ENCODE data around the gene LRRC18. TPM values are rescaled to one million over a fixed set of nuclear protein-coding genes. Genes with fewer than 3 reads are reported as not detected.

The LRRC18 gene
- total and polyA plus RNA-seq, 10 of the 15 experiments (the other 5 are each of a cell fraction or from before 2014, with no cell fraction given): 0.16 to 0.47 (median 0.24) TPM; not detected in 6

GRCh38 chr10:48958598-48959190 is 19.1 kb upstream of the LRRC18 start:
- no TSS peak for BruUV-seq (replicated peaks)
- CTCF ChIA-PET: no interaction called here

More at GRCh38 chr10:48958598-48959190, 19.1 kb upstream of the LRRC18 start:
- no peak for ATAC-seq
- ChIA-PET RAD21 (ENCODE audit: unreplicated experiment) (no interaction called here), SMC1A (ENCODE audit: uncharacterized antibody, unreplicated experiment) (no interaction called here), POLR2A (no interaction called here)
- Histone ChIP-seq H3K9ac (ENCODE audit: control insufficient read depth, insufficient read depth, low read length) (no peak overlapping the region), H2AFZ (ENCODE audit: control insufficient read depth, low read depth, low read length) (no peak overlapping the region), H3K27me3 (replicated peaks in 1 of 2; ENCODE audit: control insufficient read depth in 2 of 2, insufficient read depth in 2 of 2, low read length in 1 of 2) (no peaks in the 10 kb centered on the region), H3K4me2 (ENCODE audit: control insufficient read depth, insufficient read depth) (no peak overlapping the region), H3K79me2 (ENCODE audit: control insufficient read depth, insufficient read depth, low read length) (no peaks in the 10 kb centered on the region), H3K36me3 (ENCODE audit: control insufficient read depth in 2 of 2, insufficient read depth in 2 of 2, low read length in 1 of 2) (peaks cover 18 to 33% of the 10 kb centered on the region in 2 experiments), H3K4me1 (ENCODE audit: control insufficient read depth, insufficient read depth, low read length) (no peaks in the 10 kb centered on the region), H3K9me3 (replicated peaks; ENCODE audit: control insufficient read depth, insufficient read depth, low read length) (no peaks in the 10 kb centered on the region), H3K27ac (ENCODE audit: control insufficient read depth, insufficient read depth) (no peak overlapping the region), H4K20me1 (ENCODE audit: control insufficient read depth, insufficient read depth) (no peaks in the 10 kb centered on the region), H3K4me3 (no peak overlapping the region)
- TF ChIP-seq CHD1 (IDR thresholded peaks at IDR 0.05; ENCODE audit: low read depth, low read length): no peak
- TF ChIP-seq NR2C1 (IDR thresholded peaks at IDR 0.05): no peak
- no peak for TF ChIP-seq ASH2L (IDR thresholded peaks at IDR 0.05; ENCODE audit: borderline replicate concordance, low read depth)
- TF ChIP-seq E2F4 (IDR thresholded peaks at IDR 0.05; ENCODE audit: low read depth, low read length): no peak
- TF ChIP-seq SP1 (IDR thresholded peaks at IDR 0.05; ENCODE audit: low read depth, low read length): no peak
- TF ChIP-seq PAX8 (IDR thresholded peaks at IDR 0.05): no peak
- TF ChIP-seq ZNF384 (IDR thresholded peaks at IDR 0.05; ENCODE audit: borderline replicate concordance, low read depth, low read length): no peak
- no peak for TF ChIP-seq PML (IDR thresholded peaks at IDR 0.05; ENCODE audit: low read length)
- no peak for TF ChIP-seq ZBTB4 (CRISPR knock-in tag; IDR thresholded peaks at IDR 0.05)
- TF ChIP-seq RELB (IDR thresholded peaks at IDR 0.05; ENCODE audit: low read depth): no peak
- TF ChIP-seq ZNF217 (IDR thresholded peaks at IDR 0.05): no peak
- TF ChIP-seq EED (IDR thresholded peaks at IDR 0.05; ENCODE audit: low read depth): no peak
- TF ChIP-seq MTA3 (IDR thresholded peaks at IDR 0.05; ENCODE audit: borderline replicate concordance, low read length): no peak
- no peak for TF ChIP-seq MEF2A (IDR thresholded peaks at IDR 0.05; ENCODE audit: insufficient read depth, low read depth, low read length)
- no peak for TF ChIP-seq GATAD2B (conservative IDR thresholded peaks at IDR 0.05; ENCODE audit: low read depth)
- in situ Hi-C loops (cut with MboI): no loop called here
- no peak for FAIRE-seq
- intact Hi-C loops (cut with micrococcal nuclease; ENCODE audit: unreplicated experiment): no loop called here
- WGBS (ENCODE audit: insufficient coverage, insufficient replicate concordance, low lambda C conversion rate, missing lambda C conversion rate): 100% methylated on average over 1 of the region's 1 CpG
- no peak for DNase-seq (ENCODE audit: low read depth, low spot score)
